ENCODE measurements around the gene STXBP5L.

STXBP5L gene

DNA sequence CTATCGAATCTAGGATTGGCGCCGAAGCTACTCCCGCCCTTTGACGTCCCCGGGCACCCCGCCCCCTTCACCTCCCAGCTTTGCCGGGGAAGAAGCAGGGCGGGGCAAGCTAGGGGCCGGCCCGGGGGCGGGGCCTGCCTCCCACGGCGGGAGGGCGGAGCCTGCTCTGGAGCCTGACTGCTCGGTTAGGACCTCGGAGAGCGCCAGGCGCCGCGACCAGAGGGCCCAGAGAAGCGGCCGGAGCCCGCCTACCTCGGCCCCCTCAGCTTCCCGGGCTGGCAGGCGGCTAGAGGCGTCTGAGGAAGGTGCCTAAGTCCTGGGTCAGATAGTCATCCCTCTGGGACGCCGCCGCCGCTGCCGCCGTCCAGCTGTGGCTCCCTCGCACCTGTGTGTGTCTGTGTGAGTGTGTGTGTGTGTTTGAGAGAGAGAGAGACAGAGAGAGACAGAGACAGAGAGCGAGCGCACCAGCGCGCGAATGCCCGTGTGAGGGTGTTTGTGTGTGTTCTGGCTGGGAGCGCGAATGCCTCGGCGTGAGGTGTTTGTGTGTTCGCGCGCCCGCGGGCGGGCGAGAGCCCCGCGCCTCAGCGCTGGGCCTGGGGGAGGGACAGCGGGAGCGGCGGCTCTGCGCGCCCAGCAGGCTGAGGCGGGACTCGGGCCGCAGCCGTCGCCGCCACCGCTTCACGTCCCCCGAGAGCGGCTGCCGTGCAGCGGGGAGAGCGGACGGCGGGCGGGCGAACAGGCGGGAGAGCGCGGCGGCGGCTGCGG is at the start of gene STXBP5L:
TSS of gene STXBP5L (plus strand) at position 176 of the 765 bp plus-strand sequence. CDS start 1,374 bp downstream, outside the sequence.
- no peak for TF ChIP-seq FOXM1 (IDR thresholded peaks at IDR 0.05; ENCODE audit: borderline replicate concordance, low read depth)
- peak; percentile 22; the same call in 1 of the 2 replicates for TF ChIP-seq EGR1 (IDR thresholded peaks at IDR 0.05)
- TF ChIP-seq CEBPB (IDR thresholded peaks at IDR 0.05): no peak
- TF ChIP-seq, protein P1, sequence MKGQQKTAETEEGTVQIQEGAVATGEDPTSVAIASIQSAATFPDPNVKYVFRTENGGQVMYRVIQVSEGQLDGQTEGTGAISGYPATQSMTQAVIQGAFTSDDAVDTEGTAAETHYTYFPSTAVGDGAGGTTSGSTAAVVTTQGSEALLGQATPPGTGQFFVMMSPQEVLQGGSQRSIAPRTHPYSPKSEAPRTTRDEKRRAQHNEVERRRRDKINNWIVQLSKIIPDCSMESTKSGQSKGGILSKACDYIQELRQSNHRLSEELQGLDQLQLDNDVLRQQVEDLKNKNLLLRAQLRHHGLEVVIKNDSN (IDR thresholded peaks at IDR 0.05): no peak
- TF ChIP-seq, protein P2, sequence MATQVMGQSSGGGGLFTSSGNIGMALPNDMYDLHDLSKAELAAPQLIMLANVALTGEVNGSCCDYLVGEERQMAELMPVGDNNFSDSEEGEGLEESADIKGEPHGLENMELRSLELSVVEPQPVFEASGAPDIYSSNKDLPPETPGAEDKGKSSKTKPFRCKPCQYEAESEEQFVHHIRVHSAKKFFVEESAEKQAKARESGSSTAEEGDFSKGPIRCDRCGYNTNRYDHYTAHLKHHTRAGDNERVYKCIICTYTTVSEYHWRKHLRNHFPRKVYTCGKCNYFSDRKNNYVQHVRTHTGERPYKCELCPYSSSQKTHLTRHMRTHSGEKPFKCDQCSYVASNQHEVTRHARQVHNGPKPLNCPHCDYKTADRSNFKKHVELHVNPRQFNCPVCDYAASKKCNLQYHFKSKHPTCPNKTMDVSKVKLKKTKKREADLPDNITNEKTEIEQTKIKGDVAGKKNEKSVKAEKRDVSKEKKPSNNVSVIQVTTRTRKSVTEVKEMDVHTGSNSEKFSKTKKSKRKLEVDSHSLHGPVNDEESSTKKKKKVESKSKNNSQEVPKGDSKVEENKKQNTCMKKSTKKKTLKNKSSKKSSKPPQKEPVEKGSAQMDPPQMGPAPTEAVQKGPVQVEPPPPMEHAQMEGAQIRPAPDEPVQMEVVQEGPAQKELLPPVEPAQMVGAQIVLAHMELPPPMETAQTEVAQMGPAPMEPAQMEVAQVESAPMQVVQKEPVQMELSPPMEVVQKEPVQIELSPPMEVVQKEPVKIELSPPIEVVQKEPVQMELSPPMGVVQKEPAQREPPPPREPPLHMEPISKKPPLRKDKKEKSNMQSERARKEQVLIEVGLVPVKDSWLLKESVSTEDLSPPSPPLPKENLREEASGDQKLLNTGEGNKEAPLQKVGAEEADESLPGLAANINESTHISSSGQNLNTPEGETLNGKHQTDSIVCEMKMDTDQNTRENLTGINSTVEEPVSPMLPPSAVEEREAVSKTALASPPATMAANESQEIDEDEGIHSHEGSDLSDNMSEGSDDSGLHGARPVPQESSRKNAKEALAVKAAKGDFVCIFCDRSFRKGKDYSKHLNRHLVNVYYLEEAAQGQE (IDR thresholded peaks at IDR 0.05; ENCODE audit: low read depth): peak; percentile 94
- TF ChIP-seq YY1 (IDR thresholded peaks at IDR 0.05; ENCODE audit: low read depth): no peak
- TF ChIP-seq NFIC (IDR thresholded peaks at IDR 0.05): no peak
- 0 out of 2 replicates have a peak, but pooled peaks have one; percentile 28 for TF ChIP-seq CREB1 (IDR thresholded peaks at IDR 0.05; ENCODE audit: low read depth)
- TF ChIP-seq ZBTB7A (IDR thresholded peaks at IDR 0.05; ENCODE audit: low read depth): no peak
- TF ChIP-seq, protein P3, sequence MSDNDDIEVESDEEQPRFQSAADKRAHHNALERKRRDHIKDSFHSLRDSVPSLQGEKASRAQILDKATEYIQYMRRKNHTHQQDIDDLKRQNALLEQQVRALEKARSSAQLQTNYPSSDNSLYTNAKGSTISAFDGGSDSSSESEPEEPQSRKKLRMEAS (IDR thresholded peaks at IDR 0.05): peak; percentile 28; the same call in 1 of the 2 replicates
- TF ChIP-seq TEAD4 (IDR thresholded peaks at IDR 0.05): 0 out of 2 replicates have a peak, but pooled peaks have one; percentile 19
- peak; percentile 5; the same call in 1 of the 2 replicates for TF ChIP-seq RAD21 (IDR thresholded peaks at IDR 0.05; ENCODE audit: low read depth)

DNA sequence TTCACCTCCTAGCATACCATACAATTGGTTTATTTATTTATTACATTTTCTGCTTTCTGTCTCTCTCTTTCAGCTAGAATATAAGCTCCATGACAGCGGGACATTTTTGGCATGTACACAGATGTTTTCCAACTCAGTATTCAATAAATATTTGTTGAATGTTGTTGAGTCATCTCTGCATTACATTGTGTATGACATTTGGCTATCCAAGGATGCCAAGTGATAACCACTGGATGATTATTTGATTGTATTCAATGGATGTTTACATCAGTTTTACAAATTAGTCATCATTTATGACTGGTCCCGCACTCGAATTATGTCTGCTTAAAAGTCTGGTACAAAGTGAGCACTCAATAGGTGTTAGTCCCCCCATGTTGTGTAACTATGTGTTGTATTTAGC is 49.5 kb upstream of the STXBP5L start:
- no peak for TF ChIP-seq FOXM1 (IDR thresholded peaks at IDR 0.05; ENCODE audit: borderline replicate concordance, low read depth)
- TF ChIP-seq RAD21 (IDR thresholded peaks at IDR 0.05; ENCODE audit: low read depth): no peak

DNA sequence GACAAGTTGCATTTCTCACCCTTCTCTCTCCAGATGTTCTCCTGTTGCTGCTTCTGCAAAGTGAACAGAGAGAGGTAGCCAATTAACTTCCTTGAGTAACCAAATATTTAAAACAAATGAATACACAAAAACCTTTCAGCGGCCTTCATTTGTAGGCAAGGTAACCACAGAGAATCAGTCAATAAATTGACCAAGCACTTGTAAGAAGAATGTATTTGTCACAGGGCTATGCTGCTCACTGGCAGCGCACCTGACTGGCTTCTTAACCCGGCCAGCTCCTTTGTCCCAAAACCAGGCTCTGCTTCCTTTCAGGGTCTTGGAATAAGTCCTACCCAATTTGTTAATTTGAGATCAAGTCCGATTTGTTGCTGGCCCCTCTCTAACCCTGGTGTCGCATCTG is 43.5 kb upstream of the STXBP5L start:
- no peak for TF ChIP-seq RAD21 (IDR thresholded peaks at IDR 0.05; ENCODE audit: low read depth)
- no peak for TF ChIP-seq NFIC (IDR thresholded peaks at IDR 0.05)
- TF ChIP-seq YY1 (IDR thresholded peaks at IDR 0.05; ENCODE audit: low read depth): no peak
- no peak for TF ChIP-seq CEBPB (IDR thresholded peaks at IDR 0.05)
- TF ChIP-seq, protein P1 (IDR thresholded peaks at IDR 0.05): no peak
- TF ChIP-seq, protein P3 (IDR thresholded peaks at IDR 0.05): no peak
- no peak for TF ChIP-seq EP300 (IDR thresholded peaks at IDR 0.05; ENCODE audit: borderline replicate concordance)
- TF ChIP-seq, protein P2 (IDR thresholded peaks at IDR 0.05; ENCODE audit: low read depth): no peak
- TF ChIP-seq TAF1 (IDR thresholded peaks at IDR 0.05; ENCODE audit: low read depth): no peak
- TF ChIP-seq TCF12 (IDR thresholded peaks at IDR 0.05; ENCODE audit: low read depth): no peak
- TF ChIP-seq TEAD4 (IDR thresholded peaks at IDR 0.05): no peak
- TF ChIP-seq CREB1 (IDR thresholded peaks at IDR 0.05; ENCODE audit: low read depth): no peak
- no peak for TF ChIP-seq ZBTB7A (IDR thresholded peaks at IDR 0.05; ENCODE audit: low read depth)

DNA sequence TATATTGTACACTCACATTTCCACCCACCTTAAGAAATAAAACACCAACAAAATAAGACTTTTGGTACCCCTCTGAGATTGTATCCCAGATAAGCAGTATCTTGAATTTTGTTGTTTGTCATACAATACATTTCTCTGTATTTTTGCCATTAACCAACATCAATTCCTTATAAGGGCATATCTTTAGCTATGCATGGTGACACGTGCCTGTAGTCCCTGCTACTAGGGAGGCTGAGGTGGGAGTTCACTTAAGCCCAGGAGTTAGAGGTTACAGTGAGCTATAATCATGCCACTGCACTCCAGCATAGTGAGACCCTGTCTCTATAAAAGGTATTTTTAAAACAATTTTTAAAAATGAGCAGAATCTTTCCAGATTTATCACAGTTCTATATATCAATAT is 32.5 kb upstream of the STXBP5L start:
- TF ChIP-seq CREB1 (IDR thresholded peaks at IDR 0.05; ENCODE audit: low read depth) (no peak), FOXM1 (IDR thresholded peaks at IDR 0.05; ENCODE audit: borderline replicate concordance, low read depth) (no peak), ZBTB7A (IDR thresholded peaks at IDR 0.05; ENCODE audit: low read depth) (no peak), RAD21 (IDR thresholded peaks at IDR 0.05; ENCODE audit: low read depth) (no peak), NFIC (IDR thresholded peaks at IDR 0.05) (no peak), TEAD4 (IDR thresholded peaks at IDR 0.05) (no peak), EP300 (IDR thresholded peaks at IDR 0.05; ENCODE audit: borderline replicate concordance) (no peak), TCF12 (IDR thresholded peaks at IDR 0.05; ENCODE audit: low read depth) (no peak), TAF1 (IDR thresholded peaks at IDR 0.05; ENCODE audit: low read depth) (no peak)
- TF ChIP-seq, protein P2 (IDR thresholded peaks at IDR 0.05; ENCODE audit: low read depth): no peak
- TF ChIP-seq, protein P1 (IDR thresholded peaks at IDR 0.05): no peak

Data from Ishikawa (cell line).